Right lobe of liver (tissue), 4 donors: ENCODE data around the gene RHOJ.

ENCODE experiments used
- CTCF ChIP-seq, 4 donors: fragments of 200-600 bp in 3 of 4; fragments of 450-650 bp in 1 of 4; IDR thresholded peaks; one replicate each; pipeline versions ENCODE4 v1.5.1 to v1.8.0; 2016 to 2022; ENCODE audit warnings: antibody characterized with exemption in 4 of 4, mild to moderate bottlenecking in 2 of 4
- POLR2A ChIP-seq: fragments of 450-650 bp; IDR thresholded peaks from one replicate; pipeline ENCODE4 v1.6.1; 2017; ENCODE audit warnings: antibody characterized with exemption, mild to moderate bottlenecking
- donor health status: DM: no; HTN: no; CAD: no.
- donor health status: DM: no; HTN: no; CAD: no.
- donor health status: DM: no; HTN: yes; CAD: no.

DNA sequence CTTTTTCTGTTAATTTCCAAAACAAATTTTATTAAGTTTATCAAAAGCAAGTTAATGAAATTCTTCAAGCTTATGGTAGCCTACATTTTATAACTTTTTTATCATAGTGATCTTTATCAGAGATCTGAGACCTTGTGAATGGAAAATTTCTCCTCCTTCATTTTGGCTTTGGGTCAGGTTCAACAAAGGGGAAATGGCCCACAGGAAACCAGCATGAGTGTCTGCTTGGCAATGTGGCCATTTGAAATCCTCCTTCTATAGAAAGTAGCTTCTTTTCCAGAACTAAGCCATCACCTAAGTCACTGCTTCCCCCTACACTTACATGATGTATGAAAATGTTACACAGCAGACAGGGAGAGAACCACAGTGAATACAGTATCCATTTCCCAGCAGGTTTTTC, 1.6 kb downstream of the RHOJ start:
- TF ChIP-seq CTCF (IDR thresholded peaks at IDR 0.05) (no peak), POLR2A (no peak)
